Measurements from ENCODE around the gene CACNA1C.

- TF ChIP-seq CTCF (conservative IDR thresholded peaks at IDR 0.05) (no peak), ZFX (IDR thresholded peaks at IDR 0.05) (no peak)
These were observed 268.1 kb downstream of the CACNA1C start for GRCh38 chr12:2320841-2321240.

Data from C4-2B (cell line).